H1 (cell line): ENCODE data around the gene UVRAG. TPM values are rescaled to one million over a fixed set of nuclear protein-coding genes. Genes with fewer than 3 reads are reported as not detected.

ENCODE experiments used
- CBX5 ChIP-seq: fragments of 300-800, 300-1000 bp; sonication (generic); IDR thresholded peaks from 2 replicates; pipeline ENCODE4 v1.7.1; 2016; ENCODE audit warnings: antibody characterized with exemption, low read length, low read depth
- CBX8 ChIP-seq: fragments of 300-800, 300-1000 bp; sonication (generic); IDR thresholded peaks from 2 replicates; pipeline ENCODE4 v1.7.1; 2016; ENCODE audit warnings: low read depth, low read length, borderline replicate concordance
- HDAC2 ChIP-seq, 2 experiments: fragments of 300-600 bp in 1 of 2; sonication (generic) in 1 of 2; IDR thresholded peaks; 2 replicates each; pipeline ENCODE4 v1.6.1; 2011 to 2012; ENCODE audit warnings: low read depth in 2 of 2, low read length in 2 of 2, mild to moderate bottlenecking in 2 of 2, moderate library complexity in 2 of 2, borderline replicate concordance in 1 of 2, inconsistent platforms in 1 of 2
- RAD21 ChIP-seq, 2 experiments: IDR thresholded peaks in 1 of 2; conservative IDR thresholded peaks in 1 of 2; 2 replicates each; pipeline ENCODE4 v1.6.1; 2011; ENCODE audit warnings: low read depth in 2 of 2, low read length in 2 of 2, improper control_type of control experiment in 1 of 2, inconsistent platforms in 1 of 2, mild to moderate bottlenecking in 1 of 2, moderate library complexity in 1 of 2
- RBBP5 ChIP-seq: IDR thresholded peaks from 2 replicates; pipeline ENCODE4 v1.7.1; 2012; ENCODE audit warnings: low read depth, mild to moderate bottlenecking, inconsistent platforms, low read length, moderate library complexity, borderline replicate concordance
- SP4 ChIP-seq: IDR thresholded peaks from 2 replicates; pipeline ENCODE4 v1.6.1; 2012; ENCODE audit warnings: low read length, inconsistent platforms
- TAF7 ChIP-seq: optimal IDR thresholded peaks from 2 replicates; pipeline ENCODE3; 2011; ENCODE audit warnings: low read depth, mild to moderate bottlenecking, inconsistent platforms, low read length, moderate library complexity, borderline replicate concordance
- polyA plus RNA-seq, 7 experiments: library from polyadenylated mRNA; depleted of rRNA in 3 of 7; stranded (reverse) in 5 of 7; unstranded in 2 of 7; fragments of >200 nt in 5 of 7; fragments of 200-250 nt in 2 of 7; gene quantifications; 1 replicate in 5 of 7; 2 replicates in 1 of 7; 4 replicates in 1 of 7; pipeline versions ENCODE4 v1.2.1 to v1.2.3, GENCODE V29; 2011 to 2013; ENCODE audit warnings: missing spikeins in 2 of 7, mixed read lengths in 2 of 7
- total RNA-seq: library from RNA; stranded (reverse); fragmentation: NEBNext Ultra II Directional; extraction: Animal tissue kit (Norgen Biotek cat#: 25700); gene quantifications from 2 replicates; pipeline ENCODE4 v1.2.1, GENCODE V29; 2021
- TF ChIP-seq, protein P1 (sequence below): fragments of 300-600 bp; sonication (generic); IDR thresholded peaks from 2 replicates; pipeline ENCODE4 v1.7.1; 2012; ENCODE audit warnings: low read length, moderate library complexity, mild to moderate bottlenecking, inconsistent platforms; ENCODE audit not compliant: insufficient replicate concordance
- TF ChIP-seq, protein P2 (sequence below): IDR thresholded peaks from 2 replicates; pipeline ENCODE4 v1.6.1; 2011; ENCODE audit warnings: low read length, improper control_type of control experiment

The UVRAG gene
- total and polyA plus RNA-seq, 2 of the 8 experiments (the other 6 are each of a cell fraction or from before 2014, with no cell fraction given): 5.5 to 14.7 TPM

DNA sequence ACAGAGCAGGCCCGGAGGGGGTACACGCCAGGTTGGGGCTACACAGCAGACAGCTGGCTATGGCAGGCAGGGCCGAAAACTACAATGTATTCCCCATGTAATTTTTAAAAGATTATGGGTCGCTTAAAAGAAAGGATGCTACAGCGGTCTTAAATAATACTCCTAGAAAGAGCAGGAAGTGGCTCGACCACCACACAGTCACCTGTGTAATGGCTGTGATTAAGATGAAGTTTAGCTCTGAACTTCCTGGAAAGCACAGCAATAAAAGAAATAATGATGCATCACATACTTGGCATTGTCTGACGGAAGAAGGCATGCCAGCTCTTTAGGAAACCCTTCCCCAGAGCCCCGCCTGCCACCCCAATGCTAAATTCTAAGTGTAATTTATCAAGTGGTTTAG, 358.7 kb downstream of the UVRAG start (continued):
- TF ChIP-seq, protein P1, sequence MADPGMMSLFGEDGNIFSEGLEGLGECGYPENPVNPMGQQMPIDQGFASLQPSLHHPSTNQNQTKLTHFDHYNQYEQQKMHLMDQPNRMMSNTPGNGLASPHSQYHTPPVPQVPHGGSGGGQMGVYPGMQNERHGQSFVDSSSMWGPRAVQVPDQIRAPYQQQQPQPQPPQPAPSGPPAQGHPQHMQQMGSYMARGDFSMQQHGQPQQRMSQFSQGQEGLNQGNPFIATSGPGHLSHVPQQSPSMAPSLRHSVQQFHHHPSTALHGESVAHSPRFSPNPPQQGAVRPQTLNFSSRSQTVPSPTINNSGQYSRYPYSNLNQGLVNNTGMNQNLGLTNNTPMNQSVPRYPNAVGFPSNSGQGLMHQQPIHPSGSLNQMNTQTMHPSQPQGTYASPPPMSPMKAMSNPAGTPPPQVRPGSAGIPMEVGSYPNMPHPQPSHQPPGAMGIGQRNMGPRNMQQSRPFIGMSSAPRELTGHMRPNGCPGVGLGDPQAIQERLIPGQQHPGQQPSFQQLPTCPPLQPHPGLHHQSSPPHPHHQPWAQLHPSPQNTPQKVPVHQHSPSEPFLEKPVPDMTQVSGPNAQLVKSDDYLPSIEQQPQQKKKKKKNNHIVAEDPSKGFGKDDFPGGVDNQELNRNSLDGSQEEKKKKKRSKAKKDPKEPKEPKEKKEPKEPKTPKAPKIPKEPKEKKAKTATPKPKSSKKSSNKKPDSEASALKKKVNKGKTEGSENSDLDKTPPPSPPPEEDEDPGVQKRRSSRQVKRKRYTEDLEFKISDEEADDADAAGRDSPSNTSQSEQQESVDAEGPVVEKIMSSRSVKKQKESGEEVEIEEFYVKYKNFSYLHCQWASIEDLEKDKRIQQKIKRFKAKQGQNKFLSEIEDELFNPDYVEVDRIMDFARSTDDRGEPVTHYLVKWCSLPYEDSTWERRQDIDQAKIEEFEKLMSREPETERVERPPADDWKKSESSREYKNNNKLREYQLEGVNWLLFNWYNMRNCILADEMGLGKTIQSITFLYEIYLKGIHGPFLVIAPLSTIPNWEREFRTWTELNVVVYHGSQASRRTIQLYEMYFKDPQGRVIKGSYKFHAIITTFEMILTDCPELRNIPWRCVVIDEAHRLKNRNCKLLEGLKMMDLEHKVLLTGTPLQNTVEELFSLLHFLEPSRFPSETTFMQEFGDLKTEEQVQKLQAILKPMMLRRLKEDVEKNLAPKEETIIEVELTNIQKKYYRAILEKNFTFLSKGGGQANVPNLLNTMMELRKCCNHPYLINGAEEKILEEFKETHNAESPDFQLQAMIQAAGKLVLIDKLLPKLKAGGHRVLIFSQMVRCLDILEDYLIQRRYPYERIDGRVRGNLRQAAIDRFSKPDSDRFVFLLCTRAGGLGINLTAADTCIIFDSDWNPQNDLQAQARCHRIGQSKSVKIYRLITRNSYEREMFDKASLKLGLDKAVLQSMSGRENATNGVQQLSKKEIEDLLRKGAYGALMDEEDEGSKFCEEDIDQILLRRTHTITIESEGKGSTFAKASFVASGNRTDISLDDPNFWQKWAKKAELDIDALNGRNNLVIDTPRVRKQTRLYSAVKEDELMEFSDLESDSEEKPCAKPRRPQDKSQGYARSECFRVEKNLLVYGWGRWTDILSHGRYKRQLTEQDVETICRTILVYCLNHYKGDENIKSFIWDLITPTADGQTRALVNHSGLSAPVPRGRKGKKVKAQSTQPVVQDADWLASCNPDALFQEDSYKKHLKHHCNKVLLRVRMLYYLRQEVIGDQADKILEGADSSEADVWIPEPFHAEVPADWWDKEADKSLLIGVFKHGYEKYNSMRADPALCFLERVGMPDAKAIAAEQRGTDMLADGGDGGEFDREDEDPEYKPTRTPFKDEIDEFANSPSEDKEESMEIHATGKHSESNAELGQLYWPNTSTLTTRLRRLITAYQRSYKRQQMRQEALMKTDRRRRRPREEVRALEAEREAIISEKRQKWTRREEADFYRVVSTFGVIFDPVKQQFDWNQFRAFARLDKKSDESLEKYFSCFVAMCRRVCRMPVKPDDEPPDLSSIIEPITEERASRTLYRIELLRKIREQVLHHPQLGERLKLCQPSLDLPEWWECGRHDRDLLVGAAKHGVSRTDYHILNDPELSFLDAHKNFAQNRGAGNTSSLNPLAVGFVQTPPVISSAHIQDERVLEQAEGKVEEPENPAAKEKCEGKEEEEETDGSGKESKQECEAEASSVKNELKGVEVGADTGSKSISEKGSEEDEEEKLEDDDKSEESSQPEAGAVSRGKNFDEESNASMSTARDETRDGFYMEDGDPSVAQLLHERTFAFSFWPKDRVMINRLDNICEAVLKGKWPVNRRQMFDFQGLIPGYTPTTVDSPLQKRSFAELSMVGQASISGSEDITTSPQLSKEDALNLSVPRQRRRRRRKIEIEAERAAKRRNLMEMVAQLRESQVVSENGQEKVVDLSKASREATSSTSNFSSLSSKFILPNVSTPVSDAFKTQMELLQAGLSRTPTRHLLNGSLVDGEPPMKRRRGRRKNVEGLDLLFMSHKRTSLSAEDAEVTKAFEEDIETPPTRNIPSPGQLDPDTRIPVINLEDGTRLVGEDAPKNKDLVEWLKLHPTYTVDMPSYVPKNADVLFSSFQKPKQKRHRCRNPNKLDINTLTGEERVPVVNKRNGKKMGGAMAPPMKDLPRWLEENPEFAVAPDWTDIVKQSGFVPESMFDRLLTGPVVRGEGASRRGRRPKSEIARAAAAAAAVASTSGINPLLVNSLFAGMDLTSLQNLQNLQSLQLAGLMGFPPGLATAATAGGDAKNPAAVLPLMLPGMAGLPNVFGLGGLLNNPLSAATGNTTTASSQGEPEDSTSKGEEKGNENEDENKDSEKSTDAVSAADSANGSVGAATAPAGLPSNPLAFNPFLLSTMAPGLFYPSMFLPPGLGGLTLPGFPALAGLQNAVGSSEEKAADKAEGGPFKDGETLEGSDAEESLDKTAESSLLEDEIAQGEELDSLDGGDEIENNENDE: no peak
- TF ChIP-seq RBBP5 (no peak), RAD21 (IDR thresholded peaks at IDR 0.05 in 1 of 2, conservative IDR thresholded peaks at IDR 0.05 in 1 of 2; ENCODE audit: low read depth in 2 of 2, low read length in 2 of 2) (no peak), HDAC2 (IDR thresholded peaks at IDR 0.05; ENCODE audit: borderline replicate concordance in 1 of 2, low read depth in 2 of 2, low read length in 2 of 2) (no peak), TAF7 (no peak), CBX5 (no peak), CBX8 (no peak), SP4 (no peak)
- TF ChIP-seq, protein P2, sequence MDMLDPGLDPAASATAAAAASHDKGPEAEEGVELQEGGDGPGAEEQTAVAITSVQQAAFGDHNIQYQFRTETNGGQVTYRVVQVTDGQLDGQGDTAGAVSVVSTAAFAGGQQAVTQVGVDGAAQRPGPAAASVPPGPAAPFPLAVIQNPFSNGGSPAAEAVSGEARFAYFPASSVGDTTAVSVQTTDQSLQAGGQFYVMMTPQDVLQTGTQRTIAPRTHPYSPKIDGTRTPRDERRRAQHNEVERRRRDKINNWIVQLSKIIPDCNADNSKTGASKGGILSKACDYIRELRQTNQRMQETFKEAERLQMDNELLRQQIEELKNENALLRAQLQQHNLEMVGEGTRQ: no peak
